CD14-positive monocyte (primary cell): ENCODE measurements around the gene PARP2. TPM values are rescaled to one million over a fixed set of nuclear protein-coding genes. Genes with fewer than 3 reads are reported as not detected.
A peak's percentile ranks its signal among the peaks of the same experiment; 100 is the strongest.
"Not testable (repeated sequence)": the region's sequence is repeated elsewhere in the genome, so short reads cannot be mapped to it uniquely, and the experiment has no call there.

Source experiments
- DNase-seq, 3 donors: peaks; one replicate each; pipeline ENCODE4 v3.0.0-alpha.2; 2011 to 2022
- H2AFZ ChIP-seq: 2 replicates; pipeline ENCODE4 v1.6.0; 2012; ENCODE audit warnings: mild to moderate bottlenecking, low read depth, low read length, inconsistent platforms; ENCODE audit not compliant: insufficient read depth, poor library complexity, severe bottlenecking
- H3K27ac ChIP-seq, 2 donors: 1 replicate in 1 of 2; 2 replicates in 1 of 2; pipeline ENCODE4 v1.5.1; 2012 to 2013; ENCODE audit warnings: low read length in 2 of 2, control low read depth in 1 of 2, inconsistent platforms in 1 of 2, low read depth in 1 of 2, mild to moderate bottlenecking in 1 of 2
- H3K27me3 ChIP-seq, 2 donors: one replicate each; pipeline versions ENCODE4 v1.6.0 to v1.6.1; 2011 to 2013; ENCODE audit warnings: low read length in 2 of 2; ENCODE audit not compliant: control insufficient read depth in 2 of 2, insufficient read depth in 2 of 2
- H3K36me3 ChIP-seq, 2 donors: replicated peaks in 1 of 2; 1 replicate in 1 of 2; 2 replicates in 1 of 2; pipeline versions ENCODE4 v1.5.1 to v1.6.1; 2012 to 2013; ENCODE audit warnings: low read length in 2 of 2, control low read depth in 1 of 2, inconsistent platforms in 1 of 2, mild to moderate bottlenecking in 1 of 2; ENCODE audit not compliant: insufficient read depth in 2 of 2, control insufficient read depth in 1 of 2
- H3K4me1 ChIP-seq, 2 donors: 1 replicate in 1 of 2; 2 replicates in 1 of 2; pipeline versions ENCODE4 v1.5.1 to v1.6.1; 2012 to 2013; ENCODE audit warnings: low read length in 2 of 2, control low read depth in 1 of 2, inconsistent platforms in 1 of 2, mild to moderate bottlenecking in 1 of 2, moderate library complexity in 1 of 2; ENCODE audit not compliant: insufficient read depth in 2 of 2, control insufficient read depth in 1 of 2
- H3K4me2 ChIP-seq: replicated peaks from 2 replicates; pipeline ENCODE3; 2012; ENCODE audit warnings: low read length, moderate library complexity, mild to moderate bottlenecking; ENCODE audit not compliant: poor library complexity, severe bottlenecking; ENCODE audit errors: extremely low read depth
- H3K4me3 ChIP-seq, 3 experiments: fragments of 200-600 bp in 1 of 3; sonication (generic) in 1 of 3; replicated peaks in 1 of 3; 1 replicate in 2 of 3; 2 replicates in 1 of 3; pipeline ENCODE4 v1.5.1; 2011 to 2013; ENCODE audit warnings: low read length in 3 of 3, mild to moderate bottlenecking in 3 of 3, control low read depth in 2 of 3, low read depth in 2 of 3, inconsistent platforms in 1 of 3, moderate library complexity in 1 of 3
- H3K79me2 ChIP-seq: 2 replicates; pipeline ENCODE4 v1.6.0; 2012; ENCODE audit warnings: mild to moderate bottlenecking, control low read depth, inconsistent platforms, low read length, moderate library complexity; ENCODE audit not compliant: insufficient read depth
- H3K9ac ChIP-seq: 2 replicates; pipeline ENCODE4 v1.6.0; 2017; ENCODE audit warnings: low read length, mild to moderate bottlenecking; ENCODE audit not compliant: insufficient read depth, poor library complexity, severe bottlenecking
- H3K9me3 ChIP-seq, 2 donors: replicated peaks in 1 of 2; 1 replicate in 1 of 2; 2 replicates in 1 of 2; pipeline versions ENCODE4 v1.5.1 to v1.6.1; 2012 to 2013; ENCODE audit warnings: low read length in 2 of 2, control low read depth in 1 of 2; ENCODE audit not compliant: control insufficient read depth in 1 of 2, insufficient read depth in 1 of 2
- H4K20me1 ChIP-seq: 2 replicates; pipeline ENCODE4 v1.6.0; 2012; ENCODE audit warnings: mild to moderate bottlenecking, low read length, control low read depth, moderate library complexity; ENCODE audit not compliant: insufficient read depth
- H3K27ac Mint-ChIP-seq, 7 donors: one replicate each; pipeline ENCODE4 v1.8.0; 2020; ENCODE audit warnings: mild to moderate bottlenecking in 7 of 7, mixed read lengths in 7 of 7, moderate library complexity in 6 of 7, inconsistent platforms in 2 of 7
- H3K27me3 Mint-ChIP-seq, 3 donors: one replicate each; pipeline ENCODE4 v1.8.0; 2021 to 2022; ENCODE audit warnings: low read depth in 3 of 3, mild to moderate bottlenecking in 3 of 3, mixed read lengths in 3 of 3, moderate library complexity in 3 of 3, inconsistent platforms in 1 of 3
- H3K36me3 Mint-ChIP-seq, 2 donors: one replicate each; pipeline ENCODE4 v1.8.0; 2020; ENCODE audit warnings: mixed read lengths in 2 of 2, inconsistent platforms in 1 of 2, mild to moderate bottlenecking in 1 of 2
- H3K4me1 Mint-ChIP-seq: one replicate; pipeline ENCODE4 v1.8.0; 2020; ENCODE audit warnings: mild to moderate bottlenecking, mixed read lengths
- H3K4me3 Mint-ChIP-seq, 2 donors: one replicate each; pipeline ENCODE4 v1.8.0; 2020; ENCODE audit warnings: mild to moderate bottlenecking in 2 of 2, mixed read lengths in 2 of 2, moderate library complexity in 1 of 2
- H3K9me3 Mint-ChIP-seq, 7 donors: one replicate each; pipeline ENCODE4 v1.8.0; 2020 to 2022; ENCODE audit warnings: mixed read lengths in 7 of 7, mild to moderate bottlenecking in 6 of 7, moderate library complexity in 6 of 7, inconsistent platforms in 2 of 7
- WGBS: methylation state at CpG from one replicate; pipeline ENCODE4 v1.1.5; 2013; ENCODE audit warnings: missing lambda C conversion rate; ENCODE audit not compliant: insufficient coverage; 5-methylcytosine and 5-hydroxymethylcytosine counted together
- intact Hi-C, 2 donors: fragments of 100-400 bp; cut with micrococcal nuclease; formaldehyde crosslinking; loops; one replicate each; pipeline versions ENCODE4 v1.15.0 to v1.15.1; 2023
- polyA plus RNA-seq, 3 donors: library from polyadenylated mRNA; depleted of rRNA in 1 of 3; unstranded in 2 of 3; stranded (reverse) in 1 of 3; fragments of 300-500 nt in 2 of 3; fragments of >200 nt in 1 of 3; fragmentation: Illumina TruSeq in 2 of 3; gene quantifications; 1 replicate in 2 of 3; 2 replicates in 1 of 3; pipeline ENCODE4 v1.2.3, GENCODE V29; 2012 to 2021
- TF ChIP-seq, protein P1 (sequence below): fragments of 200-600 bp; IDR thresholded peaks from one replicate; pipeline ENCODE4 v1.8.0; 2022; ENCODE audit warnings: antibody characterized with exemption, mild to moderate bottlenecking

Gene PARP2
- polyA plus RNA-seq, 3 donors: 1.8 to 7.3 (median 3.9) TPM

DNA sequence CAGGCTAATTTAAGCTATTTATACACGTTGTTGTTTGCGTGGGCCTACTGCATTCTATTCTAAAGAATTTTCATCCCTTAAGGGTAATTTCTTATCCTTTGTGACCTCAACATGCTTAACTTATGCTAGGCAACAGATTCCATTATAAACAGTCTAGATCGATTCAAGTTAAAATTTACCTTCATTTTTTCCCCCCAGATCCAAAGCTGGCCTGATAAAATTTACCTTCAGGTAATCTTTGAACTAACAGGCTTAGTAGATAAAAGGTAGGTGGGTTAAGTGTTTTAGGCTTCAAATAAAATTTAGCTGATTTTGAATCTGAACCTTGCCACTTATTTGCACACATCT lies 10.0 kb upstream of the PARP2 start:
- intact Hi-C loops: no loop called here
- peak overlapping the region; percentile 43 to 82 (median 79) for H3K4me3 ChIP-seq
- H3K9ac ChIP-seq: peak overlapping the region; percentile 45
- DNase-seq: no peak
- H3K27ac ChIP-seq: peak overlapping the region in 1 of 2 donors; percentile 65
- Mint-ChIP-seq H3K4me1 (peaks cover 24% of the 10 kb centered on the region), H3K9me3 (peaks cover 0 to 2% (median 0%) of the 10 kb centered on the region in 7 donors), H3K27me3 (peaks cover 0 to 2% (median 1%) of the 10 kb centered on the region in 3 donors), H3K4me3 (peak overlapping the region; percentile 92 to 97), H3K36me3 (no peaks in the 10 kb centered on the region), H3K27ac (peak overlapping the region in 3 of 7 donors; percentile 50 to 91 (median 71))
- H3K27me3 ChIP-seq: no peaks in the 10 kb centered on the region
- H3K4me1 ChIP-seq: peaks cover 13 to 17% of the 10 kb centered on the region in 2 donors
- H2AFZ ChIP-seq: peak overlapping the region; percentile 86
- peaks cover 0 to 8% of the 10 kb centered on the region in 2 donors for H3K36me3 ChIP-seq
- TF ChIP-seq, protein P1, sequence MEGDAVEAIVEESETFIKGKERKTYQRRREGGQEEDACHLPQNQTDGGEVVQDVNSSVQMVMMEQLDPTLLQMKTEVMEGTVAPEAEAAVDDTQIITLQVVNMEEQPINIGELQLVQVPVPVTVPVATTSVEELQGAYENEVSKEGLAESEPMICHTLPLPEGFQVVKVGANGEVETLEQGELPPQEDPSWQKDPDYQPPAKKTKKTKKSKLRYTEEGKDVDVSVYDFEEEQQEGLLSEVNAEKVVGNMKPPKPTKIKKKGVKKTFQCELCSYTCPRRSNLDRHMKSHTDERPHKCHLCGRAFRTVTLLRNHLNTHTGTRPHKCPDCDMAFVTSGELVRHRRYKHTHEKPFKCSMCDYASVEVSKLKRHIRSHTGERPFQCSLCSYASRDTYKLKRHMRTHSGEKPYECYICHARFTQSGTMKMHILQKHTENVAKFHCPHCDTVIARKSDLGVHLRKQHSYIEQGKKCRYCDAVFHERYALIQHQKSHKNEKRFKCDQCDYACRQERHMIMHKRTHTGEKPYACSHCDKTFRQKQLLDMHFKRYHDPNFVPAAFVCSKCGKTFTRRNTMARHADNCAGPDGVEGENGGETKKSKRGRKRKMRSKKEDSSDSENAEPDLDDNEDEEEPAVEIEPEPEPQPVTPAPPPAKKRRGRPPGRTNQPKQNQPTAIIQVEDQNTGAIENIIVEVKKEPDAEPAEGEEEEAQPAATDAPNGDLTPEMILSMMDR: no peak
- peaks cover 38% of the 10 kb centered on the region for H3K79me2 ChIP-seq
- no peaks in the 10 kb centered on the region for H3K9me3 ChIP-seq
- WGBS: 0% methylated on average over 2 of the region's 3 CpGs
- H3K4me2 ChIP-seq: peak overlapping the region; percentile 79
- no peaks in the 10 kb centered on the region for H4K20me1 ChIP-seq

DNA sequence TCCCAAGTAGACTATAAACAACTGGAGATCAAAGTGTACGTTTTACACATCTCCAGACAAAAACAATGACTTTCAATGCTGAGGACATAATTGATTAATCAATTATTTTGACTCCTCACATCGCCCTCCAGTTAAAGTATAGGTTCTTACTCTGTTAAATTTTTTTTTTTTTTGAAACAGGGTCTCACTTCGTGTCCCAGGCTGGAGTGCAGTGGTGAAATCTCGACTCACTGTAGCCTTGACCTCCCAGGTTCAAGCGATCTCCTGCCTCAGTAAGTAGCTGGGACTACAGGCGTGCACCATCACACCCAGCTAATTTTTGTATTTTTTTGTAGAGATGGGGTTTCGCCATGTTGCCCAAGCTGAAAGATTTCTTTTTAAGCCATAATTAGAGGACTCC lies 9.4 kb upstream of the PARP2 start:
- no peak for DNase-seq
- Mint-ChIP-seq H3K9me3 (peaks cover 0 to 2% (median 0%) of the 10 kb centered on the region in 7 donors), H3K36me3 (no peaks in the 10 kb centered on the region), H3K4me3 (no peak overlapping the region), H3K27ac (peak overlapping the region in 1 of 7 donors; percentile 76), H3K4me1 (peaks cover 24% of the 10 kb centered on the region), H3K27me3 (peaks cover 1 to 5% (median 4%) of the 10 kb centered on the region in 3 donors)
- TF ChIP-seq, protein P1: no peak
- Histone ChIP-seq H3K27ac (no peak overlapping the region), H3K79me2 (peaks cover 38% of the 10 kb centered on the region), H3K9ac (no peak overlapping the region), H3K27me3 (no peaks in the 10 kb centered on the region), H2AFZ (no peak overlapping the region), H3K9me3 (no peaks in the 10 kb centered on the region), H3K4me3 (no peak overlapping the region), H3K4me2 (no peak overlapping the region), H3K4me1 (peaks cover 13 to 17% of the 10 kb centered on the region in 2 donors), H3K36me3 (peaks cover 0 to 3% of the 10 kb centered on the region in 2 donors), H4K20me1 (no peaks in the 10 kb centered on the region)
- WGBS: no CpG with 5 or more reads among the region's 7 CpGs
- intact Hi-C loops: no loop called here

DNA sequence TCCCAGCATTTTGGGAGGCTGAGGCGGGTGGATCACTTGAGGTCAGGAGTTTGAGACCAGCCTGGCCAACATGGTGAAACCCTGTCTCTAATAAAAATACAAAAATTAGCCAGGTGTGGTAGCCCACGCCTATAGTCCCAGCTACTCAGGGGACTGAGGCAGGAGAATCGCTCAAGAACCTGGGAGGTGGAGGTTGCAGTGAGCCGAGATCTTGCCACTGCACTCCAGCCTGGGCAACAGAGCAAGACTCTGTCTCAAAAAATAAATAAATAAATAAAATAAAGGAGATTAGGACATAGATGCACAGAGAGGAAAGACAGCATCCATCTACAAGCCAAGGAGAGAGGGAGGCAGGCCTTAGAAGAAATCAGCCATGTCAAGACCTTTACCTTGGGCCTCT lies 2.4 kb upstream of the PARP2 start:
- not testable (repeated sequence) for H2AFZ ChIP-seq, H3K9ac ChIP-seq, H3K27me3 Mint-ChIP-seq, H3K9me3 Mint-ChIP-seq, H4K20me1 ChIP-seq, DNase-seq, H3K4me3 ChIP-seq, H3K4me2 ChIP-seq, H3K9me3 ChIP-seq, H3K27ac Mint-ChIP-seq, H3K4me3 Mint-ChIP-seq, H3K36me3 Mint-ChIP-seq, H3K4me1 Mint-ChIP-seq, H3K27me3 ChIP-seq, H3K36me3 ChIP-seq, H3K27ac ChIP-seq
- intact Hi-C loops: loop anchor here (5.0 to 10.0 kb wide), 3 partner anchors 114 to 341 kb away; partner anchors contain the start of genes APEX1 (in 2 of the 2), OSGEP (in 2 of the 2) and RNASE4 (in 1 of the 2)
- Histone ChIP-seq H3K79me2 (peaks cover 12% of the 10 kb centered on the region), H3K4me1 (peaks cover 11 to 14% of the 10 kb centered on the region in 2 donors)
- WGBS: no CpG with 5 or more reads among the region's 4 CpGs
